HG03442 (cell line): Measurements from ENCODE around the gene SPG7.
"Not testable (repeated sequence)": the region's sequence is repeated elsewhere in the genome, so short reads cannot be mapped to it uniquely, and the experiment has no call there.

Experiments used
- ATAC-seq: cut with Tn5 transposase; IDR thresholded peaks from one replicate; pipeline ENCODE4 v1.9.1; 2021; ENCODE audit warnings: mild to moderate bottlenecking, moderate library complexity; ENCODE audit not compliant: unreplicated experiment

SPG7 gene

DNA sequence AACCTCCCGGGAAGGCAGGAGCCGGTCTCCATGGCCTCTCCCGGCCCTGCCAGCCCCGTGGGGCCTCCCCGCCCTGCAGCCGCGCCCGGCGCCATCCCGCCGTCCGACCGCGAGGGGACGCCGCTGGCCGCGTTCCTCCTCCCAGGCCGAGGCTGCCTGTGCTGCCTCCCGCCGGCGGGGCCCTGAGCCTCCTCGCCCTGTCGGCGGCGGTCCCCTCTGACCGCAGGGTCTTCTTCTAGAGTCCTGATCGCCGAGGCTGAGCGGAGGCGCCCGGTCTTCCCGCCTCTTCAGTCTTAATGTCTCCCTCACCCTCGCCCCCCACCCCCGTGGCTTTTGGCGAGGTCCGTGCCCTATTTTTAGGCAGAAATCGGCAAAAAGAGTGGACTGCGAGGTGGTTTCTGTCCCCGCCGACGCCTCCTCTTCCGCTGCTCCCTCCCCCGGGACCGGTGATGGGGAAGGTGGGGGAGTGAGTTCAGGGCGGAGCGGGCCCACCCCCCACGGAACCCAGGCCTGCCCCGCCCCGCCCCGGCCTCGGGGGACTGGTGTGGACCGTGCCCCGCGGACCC is 66.6 kb downstream of the SPG7 start:
- ATAC-seq = peak; percentile 41

- no peak for ATAC-seq
These were observed 67.3 kb downstream of the SPG7 start, which contains the start of gene CPNE7 for GRCh38 chr16:89575247-89576152. TSS of gene CPNE7 (plus strand) at chr16:89575758. CDS start at chr16:89575898, 140 bp downstream.

- no peak for ATAC-seq
These were observed 68.2 kb downstream of the SPG7 start for GRCh38 chr16:89576153-89577054.

DNA sequence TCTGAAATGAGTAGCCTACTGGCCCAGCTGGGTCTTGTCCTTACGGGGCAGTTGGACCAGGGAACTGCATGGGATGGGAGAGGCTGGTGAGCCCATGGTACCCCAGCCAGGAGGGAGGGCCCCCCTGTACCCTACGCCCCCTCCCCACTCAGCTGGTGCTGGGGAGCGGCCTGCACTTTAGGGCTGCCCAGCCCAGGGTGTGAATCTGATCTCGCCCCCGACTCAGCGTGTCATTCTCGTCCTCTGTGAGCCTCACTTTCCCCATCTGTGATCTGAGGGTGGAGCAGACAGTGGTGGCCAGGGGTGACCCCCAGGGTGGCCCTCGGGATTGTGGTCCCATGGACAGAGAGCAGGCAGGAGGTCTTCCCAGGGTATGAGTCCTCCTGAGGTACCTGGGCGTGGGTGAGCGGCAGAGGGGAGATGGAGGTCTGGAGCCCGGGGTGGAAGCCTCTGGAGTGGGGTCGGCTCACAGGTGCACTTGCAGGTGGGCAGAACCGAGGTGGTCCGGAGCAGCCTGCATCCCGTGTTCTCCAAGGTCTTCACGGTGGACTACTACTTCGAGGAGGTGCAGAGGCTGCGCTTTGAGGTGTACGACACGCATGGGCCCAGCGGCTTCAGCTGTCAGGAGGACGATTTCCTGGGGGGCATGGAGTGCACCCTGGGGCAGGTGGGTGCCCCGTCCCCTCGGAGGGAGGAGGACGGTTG is 69.0 kb downstream of the SPG7 start:
- no peak for ATAC-seq

- ATAC-seq = no peak
These were observed 71.1 kb downstream of the SPG7 start for GRCh38 chr16:89579351-89579750.

DNA sequence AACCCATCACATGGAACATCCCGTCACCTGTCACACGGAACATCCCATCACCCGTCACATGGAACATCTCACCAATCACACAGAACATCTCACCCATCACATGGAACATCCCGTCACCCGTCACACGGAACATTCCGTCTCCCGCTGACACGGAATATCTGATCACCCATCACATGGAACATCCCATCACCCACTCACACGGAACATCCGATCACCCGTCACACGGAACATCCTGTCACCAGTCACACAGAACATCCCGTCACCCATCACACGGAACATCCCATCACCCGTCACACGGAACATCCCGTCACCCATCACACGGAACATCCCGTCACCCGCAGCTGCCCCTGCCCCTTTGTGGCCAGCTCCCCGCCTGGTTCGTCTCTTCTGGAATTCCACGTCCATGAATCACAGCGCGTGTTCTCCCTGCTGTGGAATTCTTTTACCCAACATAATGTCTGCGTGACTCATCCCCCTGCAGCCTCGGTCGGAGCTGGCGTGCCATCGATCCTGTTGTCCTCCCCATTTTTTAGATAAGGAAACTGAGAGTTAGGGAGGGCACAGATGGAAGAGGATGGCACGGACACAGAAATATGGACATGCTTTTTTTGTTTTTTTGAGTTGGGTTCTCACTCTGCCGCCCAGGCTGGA is 73.0 kb downstream of the SPG7 start:
- no peak for ATAC-seq

- no peak for ATAC-seq
These were observed 73.8 kb downstream of the SPG7 start for GRCh38 chr16:89581861-89582563.

DNA sequence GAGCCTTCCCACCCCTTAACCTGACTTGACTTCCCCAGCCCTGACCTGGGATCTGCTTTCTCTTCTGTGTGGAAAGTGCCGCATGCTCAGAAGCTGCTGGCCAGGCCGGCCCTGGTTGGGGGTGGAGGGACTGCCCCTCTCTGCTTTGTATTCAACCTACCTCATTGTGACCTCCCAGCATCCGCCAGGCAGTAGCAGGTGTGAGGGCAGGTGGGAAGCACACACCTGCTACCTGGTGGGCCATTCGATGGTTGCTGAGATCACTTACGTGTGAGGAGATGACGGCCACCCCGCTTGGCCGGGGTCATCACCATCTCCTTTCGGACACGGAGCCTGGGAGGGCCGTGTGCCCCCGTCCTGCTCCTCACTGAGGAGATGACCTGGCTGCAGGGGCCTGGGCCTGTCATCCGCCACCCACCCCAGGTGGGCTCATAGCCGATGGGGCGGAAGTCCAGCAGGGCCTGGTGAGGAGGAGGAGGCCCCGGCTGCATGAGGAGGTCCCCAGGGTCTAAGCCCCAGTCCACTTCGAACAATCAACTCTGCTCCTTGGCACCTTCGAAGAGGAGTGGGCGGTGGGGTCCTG is 74.5 kb downstream of the SPG7 start:
- no peak for ATAC-seq

GRCh38 chr16:89583197-89583894 is 75.1 kb downstream of the SPG7 start:
- no peak for ATAC-seq

GRCh38 chr16:89583895-89584644 is 75.9 kb downstream of the SPG7 start:
- no peak for ATAC-seq

DNA sequence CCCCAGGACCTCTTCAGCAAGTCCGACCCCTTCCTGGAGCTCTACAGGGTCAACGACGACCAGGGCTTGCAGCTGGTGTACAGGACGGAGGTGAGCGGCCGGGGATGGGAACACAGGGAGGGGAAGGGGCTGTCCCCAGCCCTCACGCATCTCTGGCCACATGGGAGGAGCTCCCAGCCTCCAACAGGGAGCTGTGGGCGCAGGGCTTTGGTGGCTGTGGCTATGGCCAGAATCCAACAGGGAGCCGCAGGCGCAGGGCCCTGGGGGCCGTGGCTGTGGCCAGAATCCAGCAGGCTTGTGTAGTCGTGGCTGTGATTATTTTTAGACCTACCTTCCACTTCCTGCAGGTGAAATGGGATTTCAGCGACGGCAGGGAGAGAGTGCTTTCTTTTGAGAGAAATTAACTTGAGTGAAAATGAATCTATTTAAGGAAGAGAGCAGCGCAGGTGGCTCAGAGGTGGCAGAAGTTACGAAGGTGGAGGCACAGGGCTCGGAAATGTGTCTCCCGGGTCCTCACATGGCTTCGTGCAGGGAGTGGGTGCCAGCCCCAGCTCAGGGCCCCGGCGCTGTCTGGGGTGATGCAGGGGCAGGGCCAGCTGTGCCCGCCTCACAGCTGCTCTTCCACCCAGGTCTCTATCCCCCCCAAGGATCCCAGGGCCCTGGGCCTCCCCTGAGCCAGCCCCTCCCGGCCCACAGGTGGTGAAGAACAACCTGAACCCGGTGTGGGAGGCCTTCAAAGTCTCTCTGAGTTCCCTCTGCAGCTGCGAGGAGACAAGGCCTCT is 76.8 kb downstream of the SPG7 start:
- ATAC-seq = no peak

GRCh38 chr16:89586218-89586617 is 78.0 kb downstream of the SPG7 start:
- ATAC-seq = no peak

GRCh38 chr16:89586853-89587252 is 78.7 kb downstream of the SPG7 start:
- no peak for ATAC-seq

DNA sequence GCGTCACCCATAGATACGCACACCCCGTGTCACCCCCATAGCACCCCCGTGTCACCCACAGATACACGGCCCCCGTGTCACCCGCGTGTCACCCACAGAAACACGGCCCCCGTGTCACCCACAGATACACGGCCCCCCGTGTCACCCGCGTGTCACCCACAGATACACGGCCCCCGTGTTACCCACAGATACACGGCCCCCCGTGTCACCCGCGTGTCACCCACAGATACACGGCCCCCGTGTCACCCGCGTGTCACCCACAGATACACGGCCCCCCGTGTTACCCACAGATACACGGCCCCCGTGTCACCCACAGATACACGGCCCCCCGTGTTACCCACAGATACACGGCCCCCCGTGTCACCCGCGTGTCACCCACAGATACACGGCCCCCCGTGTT is 79.5 kb downstream of the SPG7 start:
- not testable (repeated sequence) for ATAC-seq

DNA sequence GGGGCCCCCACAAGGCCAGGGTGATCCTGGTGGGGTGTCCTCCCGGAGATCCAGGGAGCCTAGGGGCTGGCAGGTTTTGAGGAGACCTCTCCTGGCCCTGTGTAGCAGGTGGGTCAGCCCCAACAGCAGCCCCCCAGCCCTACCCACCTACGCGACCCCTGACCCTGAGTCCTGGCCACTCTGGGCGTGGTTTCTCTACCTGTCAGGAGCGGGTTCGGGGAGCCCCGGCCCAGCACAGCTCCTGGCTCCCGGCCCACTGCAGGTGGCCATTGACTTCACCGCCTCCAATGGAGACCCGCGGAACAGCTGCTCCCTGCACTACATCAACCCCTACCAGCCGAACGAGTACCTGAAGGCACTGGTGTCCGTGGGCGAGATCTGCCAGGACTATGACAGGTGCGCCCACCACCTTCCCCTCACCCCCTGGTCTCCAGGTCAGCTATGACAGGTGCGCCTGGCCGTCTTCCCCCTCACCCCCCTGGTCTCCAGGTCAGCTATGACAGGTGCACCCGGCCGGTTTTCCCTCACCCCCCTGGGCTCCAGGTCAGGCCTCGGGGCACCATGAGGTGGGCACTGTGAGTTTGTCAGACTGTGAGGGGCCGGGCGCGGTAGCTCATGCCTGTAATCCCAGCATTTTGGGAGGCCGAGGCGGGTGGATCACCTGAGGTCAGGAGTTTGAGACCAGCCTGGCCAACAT is 80.4 kb downstream of the SPG7 start:
- no peak for ATAC-seq

- no peak for ATAC-seq
These were observed 81.2 kb downstream of the SPG7 start for GRCh38 chr16:89589241-89589926.
